T follicular helper cell (primary cell): ENCODE measurements around the gene CSK.

Experiments
- DNase-seq: peaks from one replicate; pipeline ENCODE4 v3.0.0-alpha.2; 2020; ENCODE audit warnings: low read depth

The CSK gene

GRCh38 chr15:74843445-74843828 lies 61.6 kb downstream of the CSK start:
- no peak for DNase-seq

- no peak for DNase-seq
Measured at GRCh38 chr15:74843891-74844299, 62.0 kb downstream of the CSK start.

GRCh38 chr15:74844319-74845207 lies 62.7 kb downstream of the CSK start:
- no peak for DNase-seq

- peak; percentile 24 for DNase-seq
Measured at GRCh38 chr15:74845208-74845568, 63.3 kb downstream of the CSK start.

- no peak for DNase-seq
Measured at GRCh38 chr15:74845581-74845980, 63.7 kb downstream of the CSK start.

- no peak for DNase-seq
Measured at GRCh38 chr15:74847432-74847831, 65.6 kb downstream of the CSK start.

- no peak for DNase-seq
Measured at GRCh38 chr15:74850393-74850792, 68.5 kb downstream of the CSK start.

GRCh38 chr15:74851960-74852359 lies 70.1 kb downstream of the CSK start:
- no peak for DNase-seq
